HCT116 (cell line): Measurements from ENCODE around the gene CEACAM5. TPM values are rescaled to one million over a fixed set of nuclear protein-coding genes. Genes with fewer than 3 reads are reported as not detected.

Experiments used
- ATAC-seq: fragments of 200-7000 bp; cut with Tn5 transposase; 2 replicates; pipeline ENCODE4 v1.9.1; 2020; ENCODE audit warnings: mild to moderate bottlenecking, moderate library complexity
- BruUV-seq: library from RNA; stranded (reverse); fragments of 400-500 nt; replicated peaks from 2 replicates; lab custom pipeline; 2021; lab: Mats Ljungman, UMichigan
- CTCF ChIA-PET: fragments of 300-600 bp; sonication (Branson Sonifier 250); formaldehyde crosslinking; loops from one replicate; lab custom pipeline; 2021; ENCODE audit warnings: antibody characterized with exemption; lab: Charles Lee
- POLR2A ChIA-PET: fragments of 300-600, 350-600 bp; sonication (Branson Sonifier 250); formaldehyde crosslinking; loops from one replicate; lab custom pipeline; 2021; ENCODE audit warnings: antibody characterized with exemption; lab: Charles Lee
- RAD21 ChIA-PET, 2 experiments: fragments of 300-600 bp; sonication (Branson Sonifier 250); formaldehyde crosslinking; loops; one replicate each; lab custom pipeline; 2023; ENCODE audit warnings: low total read pairs in 2 of 2; ENCODE audit not compliant: uncharacterized antibody in 2 of 2, unreplicated experiment in 2 of 2, low non-redundant PET in 1 of 2; lab: Charles Lee
- DNase-seq: peaks from one replicate; pipeline ENCODE4 v3.0.0-alpha.2; 2010; ENCODE audit warnings: low read depth, low spot score
- H2AFZ ChIP-seq: fragments of 200-600 bp; shearing (Covaris generic), sonication (generic); 2 replicates; pipeline ENCODE4 v1.6.1; 2017; ENCODE audit warnings: low read depth, mixed run types, mixed read lengths, antibody characterized with exemption, low read length; ENCODE audit not compliant: poor library complexity, severe bottlenecking
- H3K27ac ChIP-seq: 2 replicates; pipeline ENCODE4 v1.5.1; 2012; ENCODE audit warnings: low read depth, low read length
- H3K27me3 ChIP-seq: fragments of 200-600 bp; sonication (generic); 2 replicates; pipeline ENCODE4 v1.6.1; 2016; ENCODE audit warnings: mixed run types, low read length, mixed read lengths; ENCODE audit not compliant: insufficient read depth
- H3K36me3 ChIP-seq, 2 experiments: fragments of 200-500 bp in 1 of 2; fragments of 200-600 bp in 1 of 2; sonication (Bioruptor generic) in 1 of 2; sonication (generic) in 1 of 2; 2 replicates each; pipeline versions ENCODE4 v1.5.1 to v1.6.1; 2014 to 2016; ENCODE audit warnings: low read length in 2 of 2, inconsistent platforms in 1 of 2, mixed read lengths in 1 of 2, mixed run types in 1 of 2; ENCODE audit not compliant: insufficient read depth in 2 of 2, control insufficient read depth in 1 of 2
- H3K4me1 ChIP-seq, 2 experiments: fragments of 200-600 bp in 1 of 2; sonication (generic) in 1 of 2; 2 replicates each; pipeline versions ENCODE4 v1.5.1 to v1.6.1; 2012 to 2017; ENCODE audit warnings: low read length in 2 of 2, inconsistent platforms in 1 of 2, mild to moderate bottlenecking in 1 of 2, mixed read lengths in 1 of 2, mixed run types in 1 of 2, moderate library complexity in 1 of 2; ENCODE audit not compliant: insufficient read depth in 2 of 2, control insufficient read depth in 1 of 2
- H3K4me2 ChIP-seq: fragments of 200-600 bp; sonication (generic); 2 replicates; pipeline ENCODE4 v1.6.1; 2017; ENCODE audit warnings: mixed run types, low read length, mixed read lengths
- H3K4me3 ChIP-seq, 2 experiments: fragments of 200-600 bp in 1 of 2; sonication (generic) in 1 of 2; replicated peaks in 1 of 2; 2 replicates each; pipeline ENCODE4 v1.5.1; 2011 to 2016; ENCODE audit warnings: low read length in 2 of 2, control low read depth in 1 of 2, low read depth in 1 of 2, mild to moderate bottlenecking in 1 of 2, mixed read lengths in 1 of 2, mixed run types in 1 of 2
- H3K79me2 ChIP-seq: fragments of 200-600 bp; sonication (generic); 2 replicates; pipeline ENCODE4 v1.6.1; 2017; ENCODE audit warnings: mild to moderate bottlenecking, mixed run types, low read length, moderate library complexity, mixed read lengths; ENCODE audit not compliant: insufficient read depth
- H3K9ac ChIP-seq: fragments of 200-600 bp; sonication (generic); 2 replicates; pipeline ENCODE4 v1.6.1; 2016; ENCODE audit warnings: low read length, mixed read lengths
- H3K9me2 ChIP-seq: fragments of 200-600 bp; sonication (generic), shearing (Covaris generic); 2 replicates; pipeline ENCODE4 v1.6.1; 2017; ENCODE audit warnings: mixed run types, mild to moderate bottlenecking, moderate library complexity; ENCODE audit not compliant: insufficient read depth
- H3K9me3 ChIP-seq, 2 experiments: fragments of 200-500 bp in 1 of 2; fragments of 200-600 bp in 1 of 2; sonication (Bioruptor generic) in 1 of 2; sonication (generic) in 1 of 2; 2 replicates each; pipeline ENCODE4 v1.6.1; 2014 to 2017; ENCODE audit warnings: low read length in 2 of 2, mixed read lengths in 2 of 2, inconsistent platforms in 1 of 2, low read depth in 1 of 2, mild to moderate bottlenecking in 1 of 2, mixed run types in 1 of 2, moderate library complexity in 1 of 2; ENCODE audit not compliant: control insufficient read depth in 1 of 2, insufficient read depth in 1 of 2
- H4K20me1 ChIP-seq: fragments of 200-600 bp; sonication (generic), shearing (Covaris generic); 2 replicates; pipeline ENCODE4 v1.6.1; 2017; ENCODE audit warnings: mixed run types, mild to moderate bottlenecking, moderate library complexity; ENCODE audit not compliant: insufficient read depth
- ATF3 ChIP-seq: IDR thresholded peaks from 2 replicates; pipeline ENCODE4 v1.6.1; 2012
- CBX3 ChIP-seq: IDR thresholded peaks from 2 replicates; pipeline ENCODE4 v1.6.1; 2012; ENCODE audit warnings: low read depth
- CEBPB ChIP-seq: IDR thresholded peaks from 2 replicates; pipeline ENCODE4 v1.6.1; 2012; ENCODE audit warnings: low read depth
- CTCF ChIP-seq, 3 experiments: fragments of 200-600 bp in 1 of 3; sonication (generic) in 1 of 3; IDR thresholded peaks in 2 of 3; conservative IDR thresholded peaks in 1 of 3; 2 replicates each; pipeline ENCODE4 v1.5.1; 2012 to 2017; ENCODE audit warnings: low read depth in 2 of 3, low read length in 2 of 3, antibody characterized with exemption in 1 of 3, borderline replicate concordance in 1 of 3, control low read depth in 1 of 3, mild to moderate bottlenecking in 1 of 3, mixed read lengths in 1 of 3, mixed run types in 1 of 3, moderate library complexity in 1 of 3; ENCODE audit not compliant: insufficient read depth in 1 of 3
- EGR1 ChIP-seq: IDR thresholded peaks from 2 replicates; pipeline ENCODE4 v1.6.1; 2012; ENCODE audit warnings: low read depth
- ELF1 ChIP-seq: IDR thresholded peaks from 2 replicates; pipeline ENCODE4 v1.6.1; 2012; ENCODE audit warnings: low read depth, borderline replicate concordance
- EZH2 ChIP-seq: fragments of 200-600 bp; sonication (generic); IDR thresholded peaks from 2 replicates; pipeline ENCODE4 v1.6.1; 2017; ENCODE audit warnings: antibody characterized with exemption, mixed run types
- EZH2phosphoT487 ChIP-seq: fragments of 200-600 bp; IDR thresholded peaks from 2 replicates; pipeline ENCODE4 v1.6.1; 2018; ENCODE audit warnings: antibody characterized with exemption, borderline replicate concordance
- FOSL1 ChIP-seq: IDR thresholded peaks from 2 replicates; pipeline ENCODE4 v1.6.1; 2012; ENCODE audit warnings: low read depth
- POLR2A ChIP-seq: IDR thresholded peaks from 2 replicates; pipeline ENCODE4 v1.7.0; 2011; ENCODE audit warnings: borderline replicate concordance; ENCODE audit not compliant: insufficient read depth, insufficient read length; ENCODE audit errors: extremely low read depth
- POLR2AphosphoS5 ChIP-seq: IDR thresholded peaks from 2 replicates; pipeline ENCODE4 v1.6.1; 2011; ENCODE audit warnings: mild to moderate bottlenecking, low read depth, low read length, moderate library complexity
- RAD21 ChIP-seq: IDR thresholded peaks from 2 replicates; pipeline ENCODE4 v1.6.1; 2012; ENCODE audit warnings: low read depth, mild to moderate bottlenecking
- SIN3A ChIP-seq: IDR thresholded peaks from 2 replicates; pipeline ENCODE4 v1.6.1; 2012; ENCODE audit warnings: low read depth
- SP1 ChIP-seq: IDR thresholded peaks from 2 replicates; pipeline ENCODE4 v1.6.1; 2012; ENCODE audit warnings: low read depth
- SRF ChIP-seq: IDR thresholded peaks from 2 replicates; pipeline ENCODE4 v1.6.1; 2012; ENCODE audit warnings: low read depth
- YY1 ChIP-seq: IDR thresholded peaks from 2 replicates; pipeline ENCODE4 v1.6.1; 2011; ENCODE audit warnings: low read length, low read depth, moderate library complexity, mild to moderate bottlenecking; ENCODE audit not compliant: insufficient replicate concordance; ENCODE audit errors: extremely low read depth
- ZBTB33 ChIP-seq: IDR thresholded peaks from 2 replicates; pipeline ENCODE4 v1.6.1; 2011; ENCODE audit warnings: mild to moderate bottlenecking, low read length, moderate library complexity; ENCODE audit not compliant: insufficient replicate concordance; ENCODE audit errors: extremely low read depth
- ZFX ChIP-seq: fragments of 450-650 bp; IDR thresholded peaks from 2 replicates; pipeline ENCODE4 v1.6.1; 2017
- intact Hi-C: fragments of 100-400 bp; cut with micrococcal nuclease; formaldehyde crosslinking; loops from 2 replicates; pipeline ENCODE4 v1.10.0; 2022
- total RNA-seq: library from RNA; stranded (reverse); gene quantifications from one replicate; pipeline ENCODE4 v1.2.1, GENCODE V29; 2021; ENCODE audit not compliant: unreplicated experiment
- TF ChIP-seq, protein P1 (sequence below): IDR thresholded peaks from 2 replicates; pipeline ENCODE4 v1.6.1; 2012; ENCODE audit warnings: low read depth
- TF ChIP-seq, protein P2 (sequence below): IDR thresholded peaks from 2 replicates; pipeline ENCODE4 v1.6.1; 2012

CEACAM5 gene
- total RNA-seq, 1 experiment from 2014 or later: 0.22 TPM

GRCh38 chr19:41688098-41688497, 20.3 kb upstream of the CEACAM5 start, which contains the start of gene CEACAM7:
Gene CEACAM7 (minus strand): TSS chr19:41688270. CDS start chr19:41688165, 105 bp downstream.
- POLR2A ChIA-PET: no interaction called here
- H3K4me3 ChIP-seq: no peak within 1 kb of the TSS
- TF ChIP-seq ATF3 (no peak), POLR2AphosphoS5 (no peak), ZBTB33 (no peak), CTCF (IDR thresholded peaks at IDR 0.05 in 2 of 3, conservative IDR thresholded peaks at IDR 0.05 in 1 of 3; ENCODE audit: borderline replicate concordance in 1 of 3, insufficient read depth in 1 of 3, low read depth in 2 of 3, low read length in 2 of 3) (no peak), FOSL1 (no peak), ZFX (no peak), ELF1 (no peak), SIN3A (no peak), EZH2 (no peak), CEBPB (no peak), SP1 (no peak), POLR2A (no peak), EGR1 (no peak), CBX3 (no peak), YY1 (no peak), EZH2phosphoT487 (no peak), RAD21 (no peak), SRF (no peak)
- TF ChIP-seq, protein P1, sequence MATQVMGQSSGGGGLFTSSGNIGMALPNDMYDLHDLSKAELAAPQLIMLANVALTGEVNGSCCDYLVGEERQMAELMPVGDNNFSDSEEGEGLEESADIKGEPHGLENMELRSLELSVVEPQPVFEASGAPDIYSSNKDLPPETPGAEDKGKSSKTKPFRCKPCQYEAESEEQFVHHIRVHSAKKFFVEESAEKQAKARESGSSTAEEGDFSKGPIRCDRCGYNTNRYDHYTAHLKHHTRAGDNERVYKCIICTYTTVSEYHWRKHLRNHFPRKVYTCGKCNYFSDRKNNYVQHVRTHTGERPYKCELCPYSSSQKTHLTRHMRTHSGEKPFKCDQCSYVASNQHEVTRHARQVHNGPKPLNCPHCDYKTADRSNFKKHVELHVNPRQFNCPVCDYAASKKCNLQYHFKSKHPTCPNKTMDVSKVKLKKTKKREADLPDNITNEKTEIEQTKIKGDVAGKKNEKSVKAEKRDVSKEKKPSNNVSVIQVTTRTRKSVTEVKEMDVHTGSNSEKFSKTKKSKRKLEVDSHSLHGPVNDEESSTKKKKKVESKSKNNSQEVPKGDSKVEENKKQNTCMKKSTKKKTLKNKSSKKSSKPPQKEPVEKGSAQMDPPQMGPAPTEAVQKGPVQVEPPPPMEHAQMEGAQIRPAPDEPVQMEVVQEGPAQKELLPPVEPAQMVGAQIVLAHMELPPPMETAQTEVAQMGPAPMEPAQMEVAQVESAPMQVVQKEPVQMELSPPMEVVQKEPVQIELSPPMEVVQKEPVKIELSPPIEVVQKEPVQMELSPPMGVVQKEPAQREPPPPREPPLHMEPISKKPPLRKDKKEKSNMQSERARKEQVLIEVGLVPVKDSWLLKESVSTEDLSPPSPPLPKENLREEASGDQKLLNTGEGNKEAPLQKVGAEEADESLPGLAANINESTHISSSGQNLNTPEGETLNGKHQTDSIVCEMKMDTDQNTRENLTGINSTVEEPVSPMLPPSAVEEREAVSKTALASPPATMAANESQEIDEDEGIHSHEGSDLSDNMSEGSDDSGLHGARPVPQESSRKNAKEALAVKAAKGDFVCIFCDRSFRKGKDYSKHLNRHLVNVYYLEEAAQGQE: no peak
- TF ChIP-seq, protein P2, sequence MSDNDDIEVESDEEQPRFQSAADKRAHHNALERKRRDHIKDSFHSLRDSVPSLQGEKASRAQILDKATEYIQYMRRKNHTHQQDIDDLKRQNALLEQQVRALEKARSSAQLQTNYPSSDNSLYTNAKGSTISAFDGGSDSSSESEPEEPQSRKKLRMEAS: no peak
- TF ChIP-seq, all 23 proteins: peak for 0
- no peak within 1 kb of the TSS for H3K4me2 ChIP-seq
- no peak within 1 kb of the TSS for H2AFZ ChIP-seq
- DNase-seq (no peak), ATAC-seq (no peak)
- H3K79me2 ChIP-seq: no peaks in the 10 kb centered on the region
- peaks cover 67% of the 10 kb centered on the region for H3K27me3 ChIP-seq
- H3K36me3 ChIP-seq: no peaks in the 10 kb centered on the region
- no peaks in the 10 kb centered on the region for H4K20me1 ChIP-seq
- no peak within 1 kb of the TSS for H3K27ac ChIP-seq
- no peak within 1 kb of the TSS for H3K9ac ChIP-seq
- peaks cover 0 to 5% of the 10 kb centered on the region in 2 experiments; a peak in 1 of 4 replicates for H3K4me1 ChIP-seq
- no peaks in the 10 kb centered on the region for H3K9me2 ChIP-seq
- CTCF ChIA-PET: interaction anchor here (1.4 to 1.8 kb wide), 2 partner anchors 13 to 19 kb away, joined by 3 to 4 read pairs; no protein-coding TSS in a partner anchor
- intact Hi-C loops: no loop called here
- no TSS peak for BruUV-seq
- RAD21 ChIA-PET: no interaction called here
- H3K9me3 ChIP-seq: no peaks in the 10 kb centered on the region
